GM20431 (cell line): ENCODE measurements around the gene NYAP2.

Experiments used
- in situ Hi-C: fragments of 300-500 bp; cut with MseI, MboI; formaldehyde crosslinking; loops from one replicate; pipeline ENCODE4 v1.15.0; 2020; ENCODE audit warnings: low sequenced_read_pairs; ENCODE audit not compliant: unreplicated experiment

Gene NYAP2

GRCh38 chr2:225471482-225471881, 72.0 kb downstream of the NYAP2 start:
- in situ Hi-C loops = no loop called here

- in situ Hi-C loops = no loop called here
Measured at GRCh38 chr2:225472161-225472560, 72.7 kb downstream of the NYAP2 start.

- in situ Hi-C loops = no loop called here
Measured at GRCh38 chr2:225479386-225479785, 79.9 kb downstream of the NYAP2 start.

- in situ Hi-C loops = no loop called here
Measured at GRCh38 chr2:225484751-225485150, 85.2 kb downstream of the NYAP2 start.

GRCh38 chr2:225486236-225486635, 86.7 kb downstream of the NYAP2 start:
- in situ Hi-C loops = no loop called here

GRCh38 chr2:225487878-225488416, 88.4 kb downstream of the NYAP2 start:
- in situ Hi-C loops = no loop called here

GRCh38 chr2:225488743-225489142, 89.2 kb downstream of the NYAP2 start:
- in situ Hi-C loops = no loop called here

GRCh38 chr2:225493420-225494099, 94.0 kb downstream of the NYAP2 start:
- in situ Hi-C loops = no loop called here

- in situ Hi-C loops = no loop called here
Measured at GRCh38 chr2:225494100-225494459, 94.6 kb downstream of the NYAP2 start.

GRCh38 chr2:225495706-225496105, 96.2 kb downstream of the NYAP2 start:
- in situ Hi-C loops = no loop called here

- in situ Hi-C loops = no loop called here
Measured at GRCh38 chr2:225496568-225496967, 97.1 kb downstream of the NYAP2 start.

GRCh38 chr2:225497166-225497565, 97.7 kb downstream of the NYAP2 start:
- in situ Hi-C loops = no loop called here

GRCh38 chr2:225501022-225501421, 101.5 kb downstream of the NYAP2 start:
- in situ Hi-C loops = no loop called here

GRCh38 chr2:225502971-225503370, 103.5 kb downstream of the NYAP2 start:
- in situ Hi-C loops = no loop called here

GRCh38 chr2:225510796-225511195, 111.3 kb downstream of the NYAP2 start:
- in situ Hi-C loops = no loop called here

GRCh38 chr2:225512469-225512868, 113.0 kb downstream of the NYAP2 start:
- in situ Hi-C loops = no loop called here

GRCh38 chr2:225512876-225513540, 113.5 kb downstream of the NYAP2 start:
- in situ Hi-C loops = no loop called here

- in situ Hi-C loops = no loop called here
Measured at GRCh38 chr2:225515033-225515432, 115.5 kb downstream of the NYAP2 start.

- in situ Hi-C loops = no loop called here
Measured at GRCh38 chr2:225526760-225527390, 127.4 kb downstream of the NYAP2 start.

GRCh38 chr2:225531559-225531958, 132.0 kb downstream of the NYAP2 start:
- in situ Hi-C loops = no loop called here

GRCh38 chr2:225532096-225532495, 132.6 kb downstream of the NYAP2 start:
- in situ Hi-C loops = no loop called here
